ES-I3 (cell line): ENCODE measurements around the gene DIP2C.
"Not testable (repeated sequence)": the region's sequence is repeated elsewhere in the genome, so short reads cannot be mapped to it uniquely, and the experiment has no call there.

Source experiments
- H3K36me3 ChIP-seq: 2 replicates; pipeline ENCODE4 v1.6.1; 2013; ENCODE audit warnings: mild to moderate bottlenecking, low read length, control low read depth, moderate library complexity; ENCODE audit not compliant: insufficient read depth
- H3K4me1 ChIP-seq: 2 replicates; pipeline ENCODE4 v1.6.1; 2013; ENCODE audit warnings: mild to moderate bottlenecking, control low read depth, low read length; ENCODE audit not compliant: insufficient read depth
- H3K9ac ChIP-seq: 2 replicates; pipeline ENCODE4 v1.6.1; 2013; ENCODE audit warnings: low read depth, mild to moderate bottlenecking, low read length, moderate library complexity
- H3K9me3 ChIP-seq: 2 replicates; pipeline ENCODE4 v1.6.1; 2013; ENCODE audit warnings: mild to moderate bottlenecking, low read length, moderate library complexity; ENCODE audit not compliant: control insufficient read depth, insufficient read depth

The DIP2C gene

DNA sequence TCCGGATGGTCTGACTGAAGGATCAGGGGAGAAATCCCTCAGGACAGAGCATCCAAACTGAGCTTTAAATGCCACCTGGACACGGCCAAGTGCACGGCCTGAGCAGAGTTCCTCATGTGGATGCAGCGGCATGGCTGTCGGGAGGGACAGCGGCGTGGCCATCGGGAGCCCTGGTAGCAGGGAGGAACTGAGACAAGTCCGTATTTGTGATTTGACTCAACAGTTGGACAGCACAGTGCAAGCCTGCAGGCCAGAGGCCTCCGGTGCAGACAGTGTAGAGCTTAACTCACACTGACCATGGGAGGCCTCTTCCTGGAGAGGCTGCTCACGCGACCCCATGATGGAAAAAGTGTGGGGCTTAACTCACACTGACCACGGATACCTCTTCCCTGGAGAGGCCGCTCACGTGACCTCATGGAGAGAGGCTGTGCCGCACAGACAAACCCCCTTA, 207.4 kb downstream of the DIP2C start:
- no peaks in the 10 kb centered on the region for H3K36me3 ChIP-seq
- H3K4me1 ChIP-seq, result no peaks in the 10 kb centered on the region
- no peaks in the 10 kb centered on the region for H3K9me3 ChIP-seq
- no peak overlapping the region for H3K9ac ChIP-seq

DNA sequence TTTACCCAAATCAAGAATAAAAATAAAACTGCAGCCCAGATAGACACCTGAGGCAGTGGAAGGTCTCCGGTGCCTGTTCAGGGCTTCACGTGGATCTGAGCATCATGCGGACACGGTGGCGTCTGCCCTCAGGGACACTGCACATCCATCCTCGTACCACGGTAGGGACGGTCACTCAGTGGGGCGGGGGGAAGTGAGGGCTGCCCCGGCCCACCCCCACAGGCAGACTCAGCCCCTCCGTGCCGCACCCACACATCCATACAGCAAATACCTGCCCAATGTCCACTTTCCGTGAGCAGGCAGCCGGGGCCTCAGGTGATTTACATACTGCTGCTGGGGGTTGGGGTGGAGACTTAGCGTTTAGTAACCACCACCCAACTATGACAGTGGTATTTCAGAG, 207.8 kb downstream of the DIP2C start:
- Histone ChIP-seq H3K9me3 (no peaks in the 10 kb centered on the region), H3K36me3 (no peaks in the 10 kb centered on the region), H3K9ac (no peak overlapping the region), H3K4me1 (no peaks in the 10 kb centered on the region)

DNA sequence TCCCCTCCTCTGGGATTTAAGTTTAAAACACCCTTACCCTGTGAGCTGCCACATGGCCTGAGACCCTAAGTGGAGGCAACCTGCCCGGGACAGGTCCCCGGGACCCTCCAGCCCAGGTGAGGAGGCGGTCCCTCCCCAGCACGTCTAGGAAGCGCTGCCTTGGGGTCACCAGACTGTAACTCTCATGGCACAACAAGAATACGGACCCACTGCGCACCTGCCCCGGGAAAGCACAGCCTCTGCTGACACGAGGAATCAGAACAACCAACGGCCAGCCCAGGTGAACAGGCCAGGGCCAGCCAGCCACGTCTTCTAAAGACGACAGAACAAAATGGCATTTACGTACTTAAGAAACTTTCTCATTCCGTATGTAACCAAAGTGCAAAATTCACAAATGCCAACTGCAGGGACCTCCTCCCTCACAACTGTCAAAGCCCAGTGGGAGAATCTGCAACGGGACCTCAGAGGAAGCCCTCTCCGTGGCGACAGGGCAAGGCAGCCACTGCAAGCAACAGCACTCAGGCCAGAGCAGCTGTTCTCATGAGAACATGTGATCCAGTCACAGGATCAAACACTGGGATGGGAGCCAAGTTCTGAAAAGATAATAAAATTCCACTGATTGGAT, 208.4 kb downstream of the DIP2C start:
- Histone ChIP-seq H3K4me1 (no peaks in the 10 kb centered on the region), H3K36me3 (no peaks in the 10 kb centered on the region), H3K9me3 (no peaks in the 10 kb centered on the region), H3K9ac (no peak overlapping the region)

DNA sequence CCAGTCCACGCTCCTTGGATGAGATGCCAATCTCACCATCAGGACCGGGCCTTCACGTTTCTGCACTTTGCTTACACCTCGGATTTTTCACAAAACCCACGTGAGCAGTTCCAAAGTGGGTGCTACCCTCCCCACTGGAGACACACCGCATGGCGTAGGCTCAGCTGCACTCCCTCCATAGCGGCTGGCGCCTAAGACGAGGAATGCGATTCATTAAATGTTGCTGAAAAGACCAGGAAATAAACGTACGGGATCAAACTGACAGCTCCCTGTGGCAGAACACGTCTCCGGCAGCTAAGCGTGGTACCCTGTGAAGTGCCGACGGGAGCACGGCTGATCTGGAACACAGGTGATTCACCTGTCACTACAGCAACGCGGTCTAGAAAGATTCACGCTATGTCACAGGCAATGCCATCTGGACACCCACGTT, 209.0 kb downstream of the DIP2C start:
- H3K9me3 ChIP-seq, result no peaks in the 10 kb centered on the region
- no peaks in the 10 kb centered on the region for H3K4me1 ChIP-seq
- H3K9ac ChIP-seq, result no peak overlapping the region
- H3K36me3 ChIP-seq, result no peaks in the 10 kb centered on the region

DNA sequence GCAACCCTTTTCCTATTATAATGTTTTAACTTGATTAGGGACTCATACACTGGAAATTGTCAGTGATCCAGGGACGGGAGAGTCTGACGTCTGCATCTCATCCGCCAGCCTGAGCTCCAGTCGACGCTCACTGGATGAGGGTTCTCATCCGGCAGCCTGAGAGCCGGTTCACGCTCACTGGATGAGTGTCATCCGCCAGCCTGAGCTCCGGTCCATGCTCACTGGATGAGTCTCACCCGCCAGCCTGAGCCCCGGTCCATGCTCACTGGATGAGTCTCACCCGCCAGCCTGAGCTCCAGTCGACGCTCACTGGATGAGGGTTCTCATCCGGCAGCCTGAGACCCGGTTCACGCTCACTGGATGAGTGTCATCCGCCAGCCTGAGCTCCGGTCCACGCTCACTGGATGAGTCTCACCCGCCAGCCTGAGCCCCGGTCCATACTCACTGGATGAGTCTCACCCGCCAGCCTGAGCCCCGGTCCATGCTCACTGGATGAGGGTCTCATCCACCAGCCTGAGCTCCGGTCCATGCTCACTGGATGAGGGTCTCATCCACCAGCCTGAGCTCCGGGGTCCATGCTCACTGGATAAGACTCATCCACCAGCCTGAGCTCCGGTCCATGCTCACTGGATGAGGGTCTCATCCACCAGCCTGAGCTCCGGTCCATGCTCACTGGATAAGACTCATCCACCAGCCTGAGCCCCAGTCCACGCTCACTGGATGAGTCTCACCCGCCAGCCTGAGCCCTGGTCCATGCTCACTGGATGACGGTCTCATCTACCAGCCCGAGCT, 209.6 kb downstream of the DIP2C start:
- H3K36me3 ChIP-seq, H3K9me3 ChIP-seq, H3K4me1 ChIP-seq, H3K9ac ChIP-seq: not testable (repeated sequence)

DNA sequence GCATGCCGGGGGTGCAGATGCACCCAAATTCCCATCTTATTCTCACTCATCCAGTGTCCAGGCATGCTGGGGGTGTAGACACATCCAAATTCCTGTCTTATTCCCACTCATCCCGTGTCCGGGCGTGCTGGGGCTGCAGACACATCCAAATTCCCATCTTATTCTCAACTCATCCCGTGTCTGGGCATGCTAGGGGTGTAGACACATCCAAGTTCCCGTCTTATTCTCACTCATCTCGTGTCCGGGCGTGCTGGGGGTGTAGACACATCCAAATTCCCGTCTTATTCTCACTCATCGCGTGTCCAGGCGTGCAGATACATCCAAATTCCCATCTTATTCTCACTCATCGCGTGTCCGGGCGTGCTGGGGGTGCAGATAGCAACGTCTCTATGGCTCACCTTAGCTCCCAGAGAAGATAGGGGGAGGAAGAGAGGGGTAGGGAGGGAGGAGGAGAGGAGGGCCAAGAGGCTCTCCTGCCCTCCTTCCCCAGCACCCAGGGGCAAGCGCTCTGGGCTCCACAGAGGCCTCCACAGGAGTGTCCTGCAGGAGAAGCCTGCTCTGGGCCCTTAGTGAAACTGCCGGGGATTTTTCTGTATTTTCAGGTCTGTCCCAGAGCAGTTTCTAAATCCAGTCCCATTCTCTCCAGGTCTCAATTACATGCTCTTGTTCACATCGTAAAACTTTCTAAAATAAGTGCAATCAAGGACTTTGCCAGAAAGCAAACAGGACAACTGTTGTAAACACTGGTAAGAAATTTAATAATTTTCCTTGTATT, 210.8 kb downstream of the DIP2C start:
- Histone ChIP-seq H3K36me3 (no peaks in the 10 kb centered on the region), H3K9me3 (no peaks in the 10 kb centered on the region), H3K4me1 (no peaks in the 10 kb centered on the region), H3K9ac (no peak overlapping the region)

DNA sequence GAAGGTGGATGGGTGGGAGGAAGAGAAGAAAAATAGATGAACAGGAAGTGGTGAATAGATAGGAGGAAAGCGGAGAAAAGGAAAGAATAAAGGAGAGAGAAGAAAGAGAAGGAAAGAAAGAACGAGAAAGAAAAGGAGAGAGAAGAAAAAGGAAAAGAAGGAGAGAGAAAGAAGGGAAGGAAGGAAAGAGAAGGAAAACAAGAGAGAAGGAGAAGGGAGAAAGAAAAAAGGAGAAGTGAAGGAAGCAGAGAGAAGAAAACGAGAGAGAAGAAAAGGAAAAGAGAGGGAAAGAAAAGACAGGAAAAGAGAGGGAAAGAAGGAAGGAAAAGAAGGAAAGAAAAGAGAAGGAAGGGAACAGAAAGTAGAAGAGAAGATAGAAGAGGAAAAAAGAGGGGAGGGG, 211.8 kb downstream of the DIP2C start:
- no peak overlapping the region for H3K9ac ChIP-seq
- H3K4me1 ChIP-seq, result no peaks in the 10 kb centered on the region
- no peaks in the 10 kb centered on the region for H3K9me3 ChIP-seq
- H3K36me3 ChIP-seq, result no peaks in the 10 kb centered on the region

DNA sequence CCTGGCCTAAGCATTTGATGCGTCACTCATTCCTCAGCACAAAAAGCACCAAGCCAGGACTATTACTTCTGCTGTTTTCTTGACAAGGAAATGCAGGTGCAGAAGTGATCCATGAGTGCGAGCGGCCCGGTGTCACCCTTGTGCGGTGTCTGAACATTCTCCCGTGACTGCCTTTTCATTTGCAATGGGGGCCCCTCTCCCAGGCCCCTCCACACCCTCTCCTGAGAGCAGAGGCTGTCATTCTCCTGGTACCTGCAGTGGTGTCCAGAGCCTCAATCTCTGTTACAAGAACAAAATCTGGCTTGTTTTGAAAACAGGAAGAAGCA, 213.1 kb downstream of the DIP2C start:
- no peaks in the 10 kb centered on the region for H3K36me3 ChIP-seq
- no peaks in the 10 kb centered on the region for H3K9me3 ChIP-seq
- H3K4me1 ChIP-seq, result no peaks in the 10 kb centered on the region

DNA sequence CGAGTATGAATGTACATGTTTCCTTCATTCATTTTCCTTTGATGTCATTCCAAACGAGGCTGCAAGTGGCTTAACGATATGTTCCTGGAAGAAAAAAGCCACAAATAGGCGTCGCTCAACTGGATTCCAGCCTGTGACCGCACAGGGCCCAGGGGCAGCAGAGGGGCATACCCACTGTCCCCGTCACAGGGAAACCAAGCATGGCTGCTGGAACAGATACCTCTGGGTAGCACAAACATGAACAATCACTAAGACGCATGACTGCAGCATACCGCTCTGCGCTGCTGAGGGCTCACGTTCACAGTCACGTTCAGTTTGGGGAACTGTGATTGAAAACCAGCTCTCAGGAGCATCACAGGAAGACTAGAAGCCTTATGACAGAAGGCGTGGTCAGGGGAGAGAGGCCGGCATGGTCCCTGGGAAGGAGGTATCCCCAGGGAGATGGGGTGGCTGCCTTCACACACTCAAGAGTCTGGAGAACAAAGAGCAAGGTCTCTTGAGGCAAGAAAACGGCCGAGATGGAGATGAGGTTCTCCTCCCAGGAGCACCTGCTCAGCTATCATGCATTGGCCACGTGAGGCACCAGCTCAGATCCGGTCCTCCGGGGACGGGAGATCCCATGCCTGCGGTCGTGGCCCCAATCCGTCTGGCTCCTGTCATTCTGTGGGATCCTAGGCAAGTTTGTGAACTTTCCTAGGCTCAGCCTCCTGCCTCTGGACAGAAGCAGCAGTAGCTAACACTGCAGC, 213.6 kb downstream of the DIP2C start:
- Histone ChIP-seq H3K36me3 (no peaks in the 10 kb centered on the region), H3K4me1 (no peaks in the 10 kb centered on the region), H3K9me3 (no peaks in the 10 kb centered on the region), H3K9ac (no peak overlapping the region)

More for the DNA sequence above, 213.1 kb downstream of the DIP2C start:
- H3K9ac ChIP-seq, result no peak overlapping the region

DNA sequence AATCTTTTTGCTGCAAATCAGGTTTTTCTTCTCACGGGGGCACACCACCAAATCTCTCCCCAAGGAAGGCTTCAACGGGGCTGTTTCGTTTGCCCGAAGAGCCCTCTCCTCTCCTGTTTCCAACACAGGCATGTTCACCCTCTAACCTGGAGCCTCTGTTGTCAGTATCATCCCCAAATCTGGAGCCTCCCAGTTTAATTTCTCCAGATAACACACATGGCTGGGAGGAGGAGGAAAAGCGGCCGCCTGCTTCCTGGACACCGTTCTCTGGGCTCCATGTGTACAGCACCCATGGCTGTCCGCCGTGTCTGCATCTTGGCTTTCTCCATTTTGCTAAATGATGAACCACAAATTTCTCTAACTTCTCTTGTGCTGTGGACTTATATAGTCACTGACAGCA, 214.5 kb downstream of the DIP2C start:
- H3K9me3 ChIP-seq, result no peaks in the 10 kb centered on the region
- no peaks in the 10 kb centered on the region for H3K36me3 ChIP-seq
- H3K9ac ChIP-seq, result no peak overlapping the region
- H3K4me1 ChIP-seq, result no peaks in the 10 kb centered on the region

DNA sequence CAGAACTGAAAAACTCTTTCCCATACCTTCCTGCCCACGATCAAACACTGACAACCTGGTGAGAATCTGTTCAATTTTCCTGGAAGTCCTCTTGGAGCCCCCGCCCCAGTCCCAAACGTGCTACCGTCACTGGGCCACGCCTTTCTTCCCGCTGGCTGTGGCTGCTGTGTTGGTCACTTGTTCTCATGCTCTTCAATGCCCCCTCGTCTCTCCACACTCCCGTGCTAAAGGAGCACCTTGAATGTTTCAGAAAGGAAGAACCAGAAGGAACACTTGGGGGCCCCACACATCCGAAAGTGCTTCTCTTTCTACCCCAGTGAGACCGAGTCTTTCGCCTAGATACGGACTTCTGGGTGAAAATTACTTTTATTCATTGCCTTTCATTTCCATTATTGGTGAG, 215.1 kb downstream of the DIP2C start:
- no peaks in the 10 kb centered on the region for H3K9me3 ChIP-seq
- no peak overlapping the region for H3K9ac ChIP-seq
- H3K36me3 ChIP-seq, result no peaks in the 10 kb centered on the region
- no peaks in the 10 kb centered on the region for H3K4me1 ChIP-seq

DNA sequence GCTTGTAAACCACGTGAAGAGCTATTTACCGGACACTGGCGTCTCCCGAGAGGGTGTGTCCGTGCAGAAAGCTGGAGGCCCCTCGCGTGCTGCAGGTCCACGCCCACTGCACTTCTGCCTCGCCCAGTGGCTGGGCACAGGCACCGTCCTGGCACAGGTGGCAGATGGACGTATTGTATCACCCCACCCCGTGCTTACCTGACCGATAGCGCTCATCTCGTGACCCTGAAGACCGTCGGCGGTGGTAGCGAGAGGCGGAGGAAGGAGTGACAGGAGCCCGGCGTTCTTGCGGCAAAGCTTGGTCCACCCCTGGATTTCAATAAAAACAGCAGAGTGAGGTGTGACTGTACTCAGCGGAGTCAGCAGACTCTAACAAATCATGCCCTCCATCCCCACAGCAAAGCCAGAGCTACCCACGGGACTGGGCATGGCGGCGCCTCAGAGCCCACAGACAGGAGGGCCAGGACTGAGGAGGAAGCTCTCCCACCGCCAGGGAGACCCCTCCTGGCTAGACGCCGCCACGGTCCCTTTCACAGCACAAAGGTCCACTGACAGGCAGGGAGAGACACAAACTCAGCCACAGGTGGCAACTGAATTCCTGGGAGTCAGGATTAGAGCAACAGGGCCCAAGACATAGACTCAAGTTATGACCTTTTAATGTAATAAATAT, 217.1 kb downstream of the DIP2C start:
- Histone ChIP-seq H3K4me1 (no peaks in the 10 kb centered on the region), H3K36me3 (no peaks in the 10 kb centered on the region), H3K9ac (no peak overlapping the region), H3K9me3 (no peaks in the 10 kb centered on the region)

DNA sequence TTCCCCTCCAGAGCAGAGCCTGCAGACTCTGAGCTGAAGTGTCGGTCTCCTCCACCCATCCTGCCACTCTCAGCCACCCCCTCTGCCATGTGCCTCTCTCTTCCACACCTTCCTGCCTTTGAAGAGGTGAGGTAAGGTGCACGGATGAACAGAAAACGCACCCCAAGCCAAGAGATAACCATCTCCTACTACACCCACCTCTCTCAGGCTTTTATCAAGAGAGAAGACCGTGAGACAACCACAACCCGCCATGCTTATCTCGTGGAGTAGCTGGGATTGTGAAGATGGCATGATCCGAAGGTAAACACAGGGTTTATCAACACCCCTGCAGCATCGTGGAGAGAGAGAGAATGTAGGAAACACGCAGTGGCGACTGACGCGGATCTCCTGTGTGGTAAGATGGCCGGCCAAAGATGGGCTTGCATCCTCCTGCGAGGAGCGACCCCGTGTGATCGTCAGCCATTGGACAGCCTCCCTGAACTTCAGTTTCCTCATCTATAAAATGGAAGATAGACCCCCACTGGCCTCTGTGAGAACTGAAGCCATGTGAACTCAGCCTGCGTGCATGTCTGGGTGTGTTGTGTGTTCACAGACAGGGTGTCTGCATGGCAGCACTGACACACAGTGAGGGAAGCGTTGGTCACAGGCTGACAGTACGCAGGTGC, 219.0 kb downstream of the DIP2C start:
- Histone ChIP-seq H3K36me3 (no peaks in the 10 kb centered on the region), H3K4me1 (no peaks in the 10 kb centered on the region), H3K9me3 (no peaks in the 10 kb centered on the region), H3K9ac (no peak overlapping the region)
